Testis (tissue), 2 donors: ENCODE measurements around the gene PCP2.

Experiments
- POLR2A ChIP-seq: fragments of 450-650 bp; IDR thresholded peaks from one replicate; pipeline ENCODE4 v1.6.1; 2017; ENCODE audit warnings: antibody characterized with exemption, mild to moderate bottlenecking, moderate library complexity
- TF ChIP-seq, protein P1 (sequence below), 3 experiments: fragments of 450-650 bp in 2 of 3; fragments of 200-600 bp in 1 of 3; sonication (generic) in 1 of 3; IDR thresholded peaks; one replicate each; pipeline ENCODE4 v1.5.1; 2016 to 2019; ENCODE audit warnings: antibody characterized with exemption in 3 of 3, mild to moderate bottlenecking in 2 of 3, moderate library complexity in 1 of 3

GRCh38 chr19:7637374-7638256, 4.1 kb upstream of the PCP2 start:
- TF ChIP-seq POLR2A = no peak
- TF ChIP-seq, protein P1, sequence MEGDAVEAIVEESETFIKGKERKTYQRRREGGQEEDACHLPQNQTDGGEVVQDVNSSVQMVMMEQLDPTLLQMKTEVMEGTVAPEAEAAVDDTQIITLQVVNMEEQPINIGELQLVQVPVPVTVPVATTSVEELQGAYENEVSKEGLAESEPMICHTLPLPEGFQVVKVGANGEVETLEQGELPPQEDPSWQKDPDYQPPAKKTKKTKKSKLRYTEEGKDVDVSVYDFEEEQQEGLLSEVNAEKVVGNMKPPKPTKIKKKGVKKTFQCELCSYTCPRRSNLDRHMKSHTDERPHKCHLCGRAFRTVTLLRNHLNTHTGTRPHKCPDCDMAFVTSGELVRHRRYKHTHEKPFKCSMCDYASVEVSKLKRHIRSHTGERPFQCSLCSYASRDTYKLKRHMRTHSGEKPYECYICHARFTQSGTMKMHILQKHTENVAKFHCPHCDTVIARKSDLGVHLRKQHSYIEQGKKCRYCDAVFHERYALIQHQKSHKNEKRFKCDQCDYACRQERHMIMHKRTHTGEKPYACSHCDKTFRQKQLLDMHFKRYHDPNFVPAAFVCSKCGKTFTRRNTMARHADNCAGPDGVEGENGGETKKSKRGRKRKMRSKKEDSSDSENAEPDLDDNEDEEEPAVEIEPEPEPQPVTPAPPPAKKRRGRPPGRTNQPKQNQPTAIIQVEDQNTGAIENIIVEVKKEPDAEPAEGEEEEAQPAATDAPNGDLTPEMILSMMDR (IDR thresholded peaks at IDR 0.05) = no peak
